AG10803 (cell line): ENCODE measurements around the gene ARMC2.

ENCODE experiments used
- DNase-seq: peaks from one replicate; pipeline ENCODE4 v3.0.0; 2010; ENCODE audit warnings: low read depth
- H3K4me3 ChIP-seq: 2 replicates; pipeline ENCODE4 v1.5.1; 2011; ENCODE audit warnings: mild to moderate bottlenecking, low read length, control low read depth
- CTCF ChIP-seq: conservative IDR thresholded peaks from 2 replicates; pipeline ENCODE4 v1.5.1; 2011; ENCODE audit warnings: mild to moderate bottlenecking, low read length, control low read depth, inconsistent platforms

The ARMC2 gene

GRCh38 chr6:108944707-108945680 is 96.8 kb downstream of the ARMC2 start:
- no peak for TF ChIP-seq CTCF
- peak; percentile 96 for DNase-seq
- peak overlapping the region; percentile 28 for H3K4me3 ChIP-seq

DNA sequence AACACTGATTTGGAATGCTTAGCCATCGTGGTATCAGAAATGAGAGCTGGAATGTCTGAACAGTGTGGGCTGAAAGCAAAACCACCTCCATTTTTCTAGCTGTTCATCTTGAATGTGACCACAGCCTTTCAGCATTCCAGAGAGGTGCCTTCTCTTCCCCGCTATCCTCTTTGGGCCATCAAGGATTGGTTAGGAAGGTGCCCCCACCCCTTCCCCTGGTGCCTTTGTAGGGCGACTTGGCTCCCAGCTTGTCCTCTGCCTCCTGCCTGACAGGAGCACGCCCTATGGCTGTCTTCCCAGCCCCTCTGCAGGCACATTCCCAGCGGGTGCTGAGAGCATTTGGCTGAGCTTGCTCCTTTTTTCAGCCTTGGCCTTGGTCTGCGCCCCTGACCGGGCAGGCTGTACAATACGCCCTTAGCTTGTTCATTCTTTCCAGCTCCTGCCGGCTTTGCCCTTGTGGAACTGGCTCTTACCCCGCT is 97.5 kb downstream of the ARMC2 start:
- DNase-seq = peak; percentile 75
- TF ChIP-seq CTCF = no peak
- peak overlapping the region; percentile 28 for H3K4me3 ChIP-seq

- peak; percentile 34 for DNase-seq
- no peak for TF ChIP-seq CTCF
- no peak overlapping the region for H3K4me3 ChIP-seq
These were observed 98.5 kb downstream of the ARMC2 start for GRCh38 chr6:108946695-108947094.

- peak; percentile 93 for DNase-seq
- no peak for TF ChIP-seq CTCF
- no peak overlapping the region for H3K4me3 ChIP-seq
These were observed 99.1 kb downstream of the ARMC2 start for GRCh38 chr6:108947114-108947854.

- no peak for DNase-seq
- no peak overlapping the region for H3K4me3 ChIP-seq
- no peak for TF ChIP-seq CTCF
These were observed 100.0 kb downstream of the ARMC2 start for GRCh38 chr6:108948181-108948661.

DNA sequence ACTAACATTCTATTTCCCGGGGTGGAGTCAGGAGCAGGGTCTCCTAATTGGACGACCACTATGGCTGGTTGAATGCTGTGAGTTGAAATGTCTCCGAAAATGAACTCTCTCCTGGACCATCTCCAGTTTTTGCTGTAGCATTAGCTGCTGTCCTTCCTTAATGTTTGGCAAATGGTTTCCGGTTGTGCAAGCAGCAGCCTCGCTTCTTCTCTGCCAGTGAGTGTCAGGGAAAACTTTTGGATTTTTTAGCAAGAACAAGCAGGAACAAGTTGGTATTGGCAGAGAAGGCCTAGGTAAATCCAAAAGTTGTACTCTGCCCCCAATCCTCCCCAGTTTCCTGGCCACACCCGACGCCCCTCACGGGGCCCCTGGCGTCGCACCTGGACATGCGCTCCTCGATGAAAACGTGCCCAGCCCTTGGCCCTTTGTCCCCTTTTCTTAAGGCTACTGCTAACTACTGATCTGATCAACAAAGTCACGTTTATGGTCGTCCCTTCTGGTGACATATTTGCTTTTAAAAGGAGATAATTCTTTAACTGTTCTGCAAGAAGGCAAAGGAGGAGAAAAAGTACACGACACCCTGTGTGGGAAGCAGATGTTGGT is 103.2 kb downstream of the ARMC2 start:
- no peak for DNase-seq
- no peak overlapping the region for H3K4me3 ChIP-seq
- TF ChIP-seq CTCF = no peak
